ENCODE measurements around the gene PDC. TPM values are rescaled to one million over a fixed set of nuclear protein-coding genes. Genes with fewer than 3 reads are reported as not detected.

PDC gene
- not detected in 3 replicates for total RNA-seq
- long read RNA-seq = 0 reads

- Mint-ChIP-seq H3K4me3 (ENCODE audit: unreplicated experiment) (no peak within 1 kb of the TSS), H3K27me3 (ENCODE audit: low read depth) (no peaks in the 10 kb centered on the region), H3K4me1 (ENCODE audit: low read depth) (peaks cover 4% of the 10 kb centered on the region), H3K9me3 (ENCODE audit: low read depth) (no peaks in the 10 kb centered on the region), H3K27ac (ENCODE audit: unreplicated experiment) (no peak within 1 kb of the TSS), H3K36me3 (ENCODE audit: low read depth) (no peaks in the 10 kb centered on the region)
- TF ChIP-seq, protein P1, sequence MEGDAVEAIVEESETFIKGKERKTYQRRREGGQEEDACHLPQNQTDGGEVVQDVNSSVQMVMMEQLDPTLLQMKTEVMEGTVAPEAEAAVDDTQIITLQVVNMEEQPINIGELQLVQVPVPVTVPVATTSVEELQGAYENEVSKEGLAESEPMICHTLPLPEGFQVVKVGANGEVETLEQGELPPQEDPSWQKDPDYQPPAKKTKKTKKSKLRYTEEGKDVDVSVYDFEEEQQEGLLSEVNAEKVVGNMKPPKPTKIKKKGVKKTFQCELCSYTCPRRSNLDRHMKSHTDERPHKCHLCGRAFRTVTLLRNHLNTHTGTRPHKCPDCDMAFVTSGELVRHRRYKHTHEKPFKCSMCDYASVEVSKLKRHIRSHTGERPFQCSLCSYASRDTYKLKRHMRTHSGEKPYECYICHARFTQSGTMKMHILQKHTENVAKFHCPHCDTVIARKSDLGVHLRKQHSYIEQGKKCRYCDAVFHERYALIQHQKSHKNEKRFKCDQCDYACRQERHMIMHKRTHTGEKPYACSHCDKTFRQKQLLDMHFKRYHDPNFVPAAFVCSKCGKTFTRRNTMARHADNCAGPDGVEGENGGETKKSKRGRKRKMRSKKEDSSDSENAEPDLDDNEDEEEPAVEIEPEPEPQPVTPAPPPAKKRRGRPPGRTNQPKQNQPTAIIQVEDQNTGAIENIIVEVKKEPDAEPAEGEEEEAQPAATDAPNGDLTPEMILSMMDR (IDR thresholded peaks at IDR 0.05) = no peak
- DNase-seq (ENCODE audit: low spot score) = no peak
Observed at GRCh38 chr1:186461014-186461413, at the start of gene PDC. Gene PDC, minus strand, starts transcription at chr1:186461114. Its CDS starts 11,655 bp downstream, at chr1:186449459.

DNA sequence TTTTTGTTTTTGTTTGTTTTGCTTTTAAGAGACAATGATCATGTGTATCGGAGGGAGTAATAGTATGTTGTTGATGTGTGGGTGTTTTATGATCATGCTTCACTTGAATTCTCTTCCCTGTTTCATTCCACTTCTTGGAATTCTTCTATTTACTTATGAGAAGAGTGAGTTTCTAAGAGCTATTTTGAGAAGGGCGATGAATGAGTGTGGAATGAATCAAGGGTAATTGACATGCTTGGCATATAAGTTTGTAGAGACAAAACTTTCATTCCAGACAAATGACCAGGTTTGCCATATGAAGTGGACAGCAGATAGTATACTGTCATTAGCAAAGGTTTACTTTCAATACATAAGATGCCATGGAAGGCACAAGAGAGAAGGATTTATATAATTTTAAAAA lies 42.3 kb upstream of the PDC start:
- Mint-ChIP-seq H3K4me1 (ENCODE audit: low read depth) (peaks cover 54% of the 10 kb centered on the region), H3K27me3 (ENCODE audit: low read depth) (no peaks in the 10 kb centered on the region), H3K36me3 (ENCODE audit: low read depth) (peaks cover 11% of the 10 kb centered on the region), H3K9me3 (ENCODE audit: low read depth) (peaks cover 21% of the 10 kb centered on the region), H3K27ac (ENCODE audit: unreplicated experiment) (peak overlapping the region; percentile 59), H3K4me3 (ENCODE audit: unreplicated experiment) (peak overlapping the region; percentile 1)
- TF ChIP-seq, protein P1 (IDR thresholded peaks at IDR 0.05) = no peak
- no peak for DNase-seq (ENCODE audit: low spot score)

DNA sequence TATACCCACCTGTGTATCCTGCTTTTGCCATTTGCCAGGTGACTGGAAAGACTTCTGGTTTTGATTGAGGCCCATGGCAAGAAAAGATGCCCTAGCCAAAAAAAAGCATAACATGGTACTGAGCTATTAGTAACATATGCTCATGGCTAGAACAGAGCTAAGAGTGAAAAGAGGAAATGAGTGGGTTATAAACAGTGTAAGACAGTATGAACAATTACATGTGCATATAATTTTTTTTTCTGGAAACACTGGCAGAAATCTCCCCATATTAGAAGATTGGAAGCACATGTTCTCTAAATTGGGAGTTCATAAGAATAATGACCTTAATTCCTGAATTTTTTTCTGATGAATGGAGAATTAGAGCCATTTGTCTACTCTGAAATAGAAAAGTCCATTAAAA lies 41.2 kb upstream of the PDC start:
- Mint-ChIP-seq H3K27me3 (ENCODE audit: low read depth) (no peaks in the 10 kb centered on the region), H3K36me3 (ENCODE audit: low read depth) (peaks cover 9% of the 10 kb centered on the region), H3K4me1 (ENCODE audit: low read depth) (peaks cover 54% of the 10 kb centered on the region), H3K27ac (ENCODE audit: unreplicated experiment) (no peak overlapping the region), H3K9me3 (ENCODE audit: low read depth) (peaks cover 15% of the 10 kb centered on the region), H3K4me3 (ENCODE audit: unreplicated experiment) (no peak overlapping the region)
- TF ChIP-seq, protein P1 (IDR thresholded peaks at IDR 0.05) = no peak
- DNase-seq (ENCODE audit: low spot score) = no peak

DNA sequence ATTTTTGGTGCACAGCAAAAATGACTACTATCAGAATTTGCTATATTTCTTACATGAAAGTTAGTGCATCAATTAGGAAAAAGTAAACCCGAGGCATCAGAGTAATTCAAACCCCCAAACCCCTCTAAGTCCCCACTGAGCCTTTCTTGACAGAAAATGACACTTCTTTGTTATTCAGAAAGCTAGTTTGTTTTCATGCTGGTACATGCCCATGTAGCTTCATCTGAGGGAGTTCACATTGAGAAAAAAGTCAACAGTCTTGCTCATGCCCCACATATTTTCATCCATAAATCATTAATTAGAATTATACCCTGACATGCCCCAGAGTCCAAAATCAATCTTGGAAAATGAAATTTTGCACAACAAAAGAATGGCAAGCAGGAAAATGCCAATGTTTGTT lies 39.9 kb upstream of the PDC start:
- peaks cover 60% of the 10 kb centered on the region for H3K4me1 Mint-ChIP-seq (ENCODE audit: low read depth)
- peaks cover 11% of the 10 kb centered on the region for H3K9me3 Mint-ChIP-seq (ENCODE audit: low read depth)
- no peak for DNase-seq (ENCODE audit: low spot score)

GRCh38 chr1:186499571-186499970 lies 38.7 kb upstream of the PDC start:
- DNase-seq (ENCODE audit: low spot score) = no peak
- H3K4me1 Mint-ChIP-seq (ENCODE audit: low read depth) = peaks cover 61% of the 10 kb centered on the region
- TF ChIP-seq, protein P1 (IDR thresholded peaks at IDR 0.05) = no peak
- peaks cover 2% of the 10 kb centered on the region for H3K36me3 Mint-ChIP-seq (ENCODE audit: low read depth)
- peaks cover 3% of the 10 kb centered on the region for H3K9me3 Mint-ChIP-seq (ENCODE audit: low read depth)
- H3K27me3 Mint-ChIP-seq (ENCODE audit: low read depth) = no peaks in the 10 kb centered on the region
- no peak overlapping the region for H3K4me3 Mint-ChIP-seq (ENCODE audit: unreplicated experiment)
- no peak overlapping the region for H3K27ac Mint-ChIP-seq (ENCODE audit: unreplicated experiment)

More for the DNA sequence above, 39.9 kb upstream of the PDC start:
- Mint-ChIP-seq H3K4me3 (ENCODE audit: unreplicated experiment) (no peak overlapping the region), H3K27me3 (ENCODE audit: low read depth) (no peaks in the 10 kb centered on the region), H3K27ac (ENCODE audit: unreplicated experiment) (no peak overlapping the region), H3K36me3 (ENCODE audit: low read depth) (peaks cover 4% of the 10 kb centered on the region)
- TF ChIP-seq, protein P1 (IDR thresholded peaks at IDR 0.05) = no peak
